ACC112 (cell line): ENCODE results near the gene SLC8A2.

Experiments used
- H2AFZ ChIP-seq: fragments of 200-600 bp; sonication (generic); one replicate; pipeline ENCODE4 v1.6.0; 2017; ENCODE audit warnings: antibody characterized with exemption, low read length; ENCODE audit not compliant: unreplicated experiment
- H3K27ac ChIP-seq: fragments of 200-600 bp; sonication (generic); 2 replicates; pipeline ENCODE4 v1.5.1; 2014; ENCODE audit warnings: low read depth, mild to moderate bottlenecking, antibody characterized with exemption, low read length, moderate library complexity
- H3K27me3 ChIP-seq: fragments of 200-600 bp; sonication (generic); 2 replicates; pipeline ENCODE4 v1.6.1; 2014; ENCODE audit warnings: mild to moderate bottlenecking, antibody characterized with exemption, low read length, moderate library complexity, mixed read lengths; ENCODE audit not compliant: insufficient read depth
- H3K36me3 ChIP-seq: fragments of 200-600 bp; sonication (generic); 2 replicates; pipeline ENCODE4 v1.6.1; 2016; ENCODE audit warnings: mild to moderate bottlenecking, antibody characterized with exemption, low read length, moderate library complexity, mixed read lengths; ENCODE audit not compliant: insufficient read depth
- H3K4me1 ChIP-seq: fragments of 200-600 bp; sonication (generic); one replicate; pipeline ENCODE4 v1.6.1; 2016; ENCODE audit warnings: low read length, mixed read lengths; ENCODE audit not compliant: insufficient read depth, unreplicated experiment, control insufficient read depth
- H3K4me3 ChIP-seq: fragments of 200-600 bp; sonication (generic); 2 replicates; pipeline ENCODE4 v1.5.1; 2014; ENCODE audit warnings: mild to moderate bottlenecking, low read depth, low read length
- H3K79me2 ChIP-seq: fragments of 200-600 bp; sonication (generic); one replicate; pipeline ENCODE4 v1.6.0; 2016; ENCODE audit warnings: low read length; ENCODE audit not compliant: control insufficient read depth, unreplicated experiment, insufficient read depth

The SLC8A2 gene

GRCh38 chr19:47471381-47471732 is 336 bp downstream of the SLC8A2 start:
- Histone ChIP-seq H3K79me2 (no peaks in the 10 kb centered on the region), H3K4me3 (no peak overlapping the region), H3K27ac (no peak overlapping the region), H3K36me3 (no peaks in the 10 kb centered on the region), H3K4me1 (no peaks in the 10 kb centered on the region), H2AFZ (no peak overlapping the region), H3K27me3 (peaks cover 39% of the 10 kb centered on the region)

- Histone ChIP-seq H3K27ac (no peak overlapping the region), H3K79me2 (no peaks in the 10 kb centered on the region), H3K27me3 (peaks cover 43% of the 10 kb centered on the region), H3K4me1 (no peaks in the 10 kb centered on the region), H2AFZ (no peak overlapping the region), H3K4me3 (no peak overlapping the region), H3K36me3 (no peaks in the 10 kb centered on the region)
Measured at GRCh38 chr19:47470447-47471195, 1.1 kb downstream of the SLC8A2 start.

DNA sequence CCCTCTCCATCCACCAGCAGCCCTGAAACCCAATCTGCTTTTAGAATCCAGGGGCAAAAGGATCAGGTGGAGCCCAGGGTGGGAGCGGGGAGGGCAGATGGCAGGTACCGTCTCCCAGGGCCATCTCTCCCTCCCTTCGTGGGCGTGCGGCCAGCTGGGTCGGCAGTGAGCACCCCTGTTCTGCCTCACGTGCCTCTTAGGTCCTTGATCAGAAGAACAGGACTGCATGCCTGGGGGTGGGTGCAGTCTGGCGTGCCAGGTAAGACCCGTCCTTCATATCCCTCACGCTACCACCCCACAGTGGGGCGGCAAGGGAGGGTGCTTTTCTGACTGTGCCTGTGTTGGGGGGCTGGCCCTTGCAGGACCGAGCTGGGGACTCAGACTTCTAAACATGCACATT is 2.0 kb downstream of the SLC8A2 start:
- Histone ChIP-seq H3K27me3 (peaks cover 52% of the 10 kb centered on the region), H3K36me3 (no peaks in the 10 kb centered on the region), H3K4me1 (no peaks in the 10 kb centered on the region), H3K27ac (no peak overlapping the region), H3K79me2 (no peaks in the 10 kb centered on the region), H3K4me3 (no peak overlapping the region), H2AFZ (no peak overlapping the region)

- Histone ChIP-seq H3K27me3 (peaks cover 56% of the 10 kb centered on the region), H3K4me3 (no peak overlapping the region), H2AFZ (no peak overlapping the region), H3K27ac (no peak overlapping the region), H3K79me2 (no peaks in the 10 kb centered on the region), H3K4me1 (no peaks in the 10 kb centered on the region), H3K36me3 (no peaks in the 10 kb centered on the region)
Measured at GRCh38 chr19:47469363-47469700, 2.4 kb downstream of the SLC8A2 start.

GRCh38 chr19:47467914-47468313 is 3.8 kb downstream of the SLC8A2 start:
- Histone ChIP-seq H3K4me3 (no peak overlapping the region), H3K79me2 (no peaks in the 10 kb centered on the region), H3K36me3 (no peaks in the 10 kb centered on the region), H3K4me1 (no peaks in the 10 kb centered on the region), H2AFZ (no peak overlapping the region), H3K27me3 (peaks cover 59% of the 10 kb centered on the region), H3K27ac (no peak overlapping the region)

GRCh38 chr19:47465957-47466356 is 5.7 kb downstream of the SLC8A2 start:
- Histone ChIP-seq H3K79me2 (no peaks in the 10 kb centered on the region), H3K27ac (no peak overlapping the region)

GRCh38 chr19:47464675-47465419 is 6.8 kb downstream of the SLC8A2 start:
- peaks cover 37% of the 10 kb centered on the region for H3K27me3 ChIP-seq
- H3K36me3 ChIP-seq, result no peaks in the 10 kb centered on the region
- no peak overlapping the region for H3K4me3 ChIP-seq
- no peak overlapping the region for H3K27ac ChIP-seq
- no peaks in the 10 kb centered on the region for H3K4me1 ChIP-seq
- H2AFZ ChIP-seq, result no peak overlapping the region
- H3K79me2 ChIP-seq, result no peaks in the 10 kb centered on the region

More at GRCh38 chr19:47465957-47466356, 5.7 kb downstream of the SLC8A2 start:
- Histone ChIP-seq H3K36me3 (no peaks in the 10 kb centered on the region), H3K4me3 (no peak overlapping the region), H3K4me1 (no peaks in the 10 kb centered on the region), H3K27me3 (peaks cover 47% of the 10 kb centered on the region), H2AFZ (no peak overlapping the region)

- Histone ChIP-seq H2AFZ (no peak overlapping the region), H3K27ac (no peak overlapping the region), H3K36me3 (no peaks in the 10 kb centered on the region), H3K4me3 (no peak overlapping the region), H3K4me1 (no peaks in the 10 kb centered on the region), H3K27me3 (peaks cover 48% of the 10 kb centered on the region), H3K79me2 (no peaks in the 10 kb centered on the region)
Measured at GRCh38 chr19:47461876-47462275, 9.8 kb downstream of the SLC8A2 start.

DNA sequence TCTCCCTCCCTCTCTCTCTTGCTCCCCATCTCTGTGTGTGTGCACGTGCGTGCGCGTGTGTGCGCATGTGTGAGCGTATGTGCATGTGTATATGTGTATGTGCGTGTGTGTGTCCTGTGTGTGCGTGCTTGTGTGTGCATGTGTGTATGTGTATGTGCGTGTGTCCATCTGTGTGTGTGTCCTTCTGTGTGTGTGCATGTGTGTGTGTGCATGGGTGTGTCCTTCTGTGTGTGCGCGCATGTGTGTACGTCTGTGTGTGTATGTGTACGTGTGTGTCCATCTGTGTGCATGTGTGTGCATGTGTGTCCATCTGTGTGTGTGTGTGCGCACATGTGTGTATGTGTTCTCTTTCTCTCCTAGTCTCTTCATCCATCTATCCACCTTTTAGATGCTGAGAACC is 12.2 kb downstream of the SLC8A2 start:
- Histone ChIP-seq H3K27me3 (peaks cover 52% of the 10 kb centered on the region), H3K4me3 (no peak overlapping the region), H3K36me3 (no peaks in the 10 kb centered on the region), H3K79me2 (no peaks in the 10 kb centered on the region), H2AFZ (no peak overlapping the region), H3K27ac (no peak overlapping the region), H3K4me1 (no peaks in the 10 kb centered on the region)

DNA sequence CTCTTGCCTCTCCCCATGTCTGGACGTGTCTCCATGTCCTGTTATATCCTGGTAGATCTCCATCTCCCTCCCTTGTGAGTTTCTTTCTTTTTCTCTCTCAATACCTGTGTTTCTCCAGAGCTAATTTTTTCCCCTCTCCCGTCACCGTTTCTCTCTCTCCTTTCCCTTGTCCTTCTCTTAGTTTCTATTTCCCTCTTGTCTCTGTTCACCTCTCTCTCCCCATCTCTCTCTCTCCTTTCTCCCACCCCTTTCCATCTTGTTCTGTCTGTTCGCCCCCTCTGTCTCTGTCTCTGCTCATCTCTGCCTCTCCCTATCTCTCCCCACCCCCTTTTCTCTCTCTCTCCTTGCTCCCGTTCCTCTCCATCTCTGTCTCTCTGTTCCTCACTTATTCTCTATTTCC is 13.0 kb downstream of the SLC8A2 start:
- Histone ChIP-seq H3K27ac (no peak overlapping the region), H3K4me3 (no peak overlapping the region), H2AFZ (no peak overlapping the region), H3K36me3 (no peaks in the 10 kb centered on the region), H3K27me3 (peaks cover 48% of the 10 kb centered on the region), H3K4me1 (no peaks in the 10 kb centered on the region), H3K79me2 (no peaks in the 10 kb centered on the region)
